ENCODE data around the gene CFAP299.
"Not testable (repeated sequence)": the region's sequence is repeated elsewhere in the genome, so short reads cannot be mapped to it uniquely, and the experiment has no call there.

The CFAP299 gene

GRCh38 chr4:80608281-80608980 is 272.9 kb downstream of the CFAP299 start:
- DNase-seq (ENCODE audit: low read depth in 3 of 3): no peak

- no peak for DNase-seq (ENCODE audit: low read depth in 3 of 3)
These were observed 274.7 kb downstream of the CFAP299 start for GRCh38 chr4:80610199-80610598.

GRCh38 chr4:80610845-80611677 is 275.5 kb downstream of the CFAP299 start:
- no peak for DNase-seq (ENCODE audit: low read depth in 3 of 3)

GRCh38 chr4:80611678-80611979 is 276.1 kb downstream of the CFAP299 start:
- DNase-seq (ENCODE audit: low read depth in 3 of 3): no peak

GRCh38 chr4:80613470-80613869 is 277.9 kb downstream of the CFAP299 start:
- no peak for DNase-seq (ENCODE audit: low read depth in 3 of 3)

GRCh38 chr4:80614319-80614718 is 278.8 kb downstream of the CFAP299 start:
- no peak for DNase-seq (ENCODE audit: low read depth in 3 of 3)

- DNase-seq (ENCODE audit: low read depth in 3 of 3): no peak
These were observed 279.6 kb downstream of the CFAP299 start for GRCh38 chr4:80615099-80615498.

GRCh38 chr4:80619070-80619674 is 283.6 kb downstream of the CFAP299 start:
- no peak for DNase-seq (ENCODE audit: low read depth in 3 of 3)

GRCh38 chr4:80631861-80632260 is 296.3 kb downstream of the CFAP299 start:
- DNase-seq (ENCODE audit: low read depth in 3 of 3): no peak

GRCh38 chr4:80637190-80637589 is 301.7 kb downstream of the CFAP299 start:
- no peak for DNase-seq (ENCODE audit: low read depth in 3 of 3)

GRCh38 chr4:80646061-80646460 is 310.5 kb downstream of the CFAP299 start:
- no peak for DNase-seq (ENCODE audit: low read depth in 3 of 3)

- no peak for DNase-seq (ENCODE audit: low read depth in 3 of 3)
These were observed 320.1 kb downstream of the CFAP299 start for GRCh38 chr4:80655662-80656061.

- not testable (repeated sequence) for DNase-seq (ENCODE audit: low read depth in 3 of 3)
These were observed 334.6 kb downstream of the CFAP299 start for GRCh38 chr4:80670118-80670517.

- no peak for DNase-seq (ENCODE audit: low read depth in 3 of 3)
These were observed 342.9 kb downstream of the CFAP299 start for GRCh38 chr4:80678413-80678812.

- no peak for DNase-seq (ENCODE audit: low read depth in 3 of 3)
These were observed 345.4 kb downstream of the CFAP299 start for GRCh38 chr4:80680934-80681333.

- DNase-seq (ENCODE audit: low read depth in 3 of 3): no peak
These were observed 349.7 kb downstream of the CFAP299 start for GRCh38 chr4:80685214-80685613.

GRCh38 chr4:80687736-80688135 is 352.2 kb downstream of the CFAP299 start:
- not testable (repeated sequence) for DNase-seq (ENCODE audit: low read depth in 3 of 3)

GRCh38 chr4:80694171-80694570 is 358.6 kb downstream of the CFAP299 start:
- DNase-seq (ENCODE audit: low read depth in 3 of 3): no peak

GRCh38 chr4:80705311-80705710 is 369.8 kb downstream of the CFAP299 start:
- DNase-seq (ENCODE audit: low read depth in 3 of 3): no peak

GRCh38 chr4:80709082-80709869 is 373.7 kb downstream of the CFAP299 start:
- DNase-seq (ENCODE audit: low read depth in 3 of 3): no peak

- no peak for DNase-seq (ENCODE audit: low read depth in 3 of 3)
These were observed 375.4 kb downstream of the CFAP299 start for GRCh38 chr4:80710748-80711451.

Measured in stimulated activated CD4-positive, alpha-beta T cell treated with anti-CD3 and anti-CD28 coated beads, TNF-alpha, amount 100 ng/mL, for 24 hours (primary cell).